Neural progenitor cell (in vitro differentiated cells): ENCODE measurements around the gene C8A.

ENCODE experiments used
- EZH2 ChIP-seq: fragments of 200-600 bp; sonication (generic); IDR thresholded peaks from 2 replicates; pipeline ENCODE4 v1.6.1; 2017; ENCODE audit warnings: antibody characterized with exemption, mild to moderate bottlenecking, moderate library complexity
- TF ChIP-seq, protein P1 (sequence below): fragments of 200-600 bp; sonication (generic); IDR thresholded peaks from 2 replicates; pipeline ENCODE4 v1.5.1; 2017; ENCODE audit warnings: antibody characterized with exemption, mild to moderate bottlenecking

DNA sequence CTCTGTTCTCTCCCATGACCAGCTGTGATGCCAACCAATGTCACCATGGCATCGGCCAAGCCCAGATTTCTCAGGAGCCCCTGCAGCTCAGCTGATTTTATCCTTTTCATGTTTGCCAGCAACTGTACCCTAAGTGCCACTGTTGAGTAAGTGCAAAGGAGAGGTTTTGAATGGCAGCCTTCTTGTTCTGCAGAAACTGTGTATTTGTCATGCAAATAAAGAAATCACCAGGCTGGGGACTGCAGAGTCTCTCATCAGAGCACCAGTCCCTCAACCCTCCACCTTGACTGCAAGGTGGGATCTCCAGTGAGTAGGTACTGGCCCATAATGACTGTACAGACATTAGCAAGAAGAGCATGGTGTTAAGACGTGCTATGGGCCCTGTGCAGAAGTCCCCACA, 84.6 kb downstream of the C8A start:
- TF ChIP-seq, protein P1, sequence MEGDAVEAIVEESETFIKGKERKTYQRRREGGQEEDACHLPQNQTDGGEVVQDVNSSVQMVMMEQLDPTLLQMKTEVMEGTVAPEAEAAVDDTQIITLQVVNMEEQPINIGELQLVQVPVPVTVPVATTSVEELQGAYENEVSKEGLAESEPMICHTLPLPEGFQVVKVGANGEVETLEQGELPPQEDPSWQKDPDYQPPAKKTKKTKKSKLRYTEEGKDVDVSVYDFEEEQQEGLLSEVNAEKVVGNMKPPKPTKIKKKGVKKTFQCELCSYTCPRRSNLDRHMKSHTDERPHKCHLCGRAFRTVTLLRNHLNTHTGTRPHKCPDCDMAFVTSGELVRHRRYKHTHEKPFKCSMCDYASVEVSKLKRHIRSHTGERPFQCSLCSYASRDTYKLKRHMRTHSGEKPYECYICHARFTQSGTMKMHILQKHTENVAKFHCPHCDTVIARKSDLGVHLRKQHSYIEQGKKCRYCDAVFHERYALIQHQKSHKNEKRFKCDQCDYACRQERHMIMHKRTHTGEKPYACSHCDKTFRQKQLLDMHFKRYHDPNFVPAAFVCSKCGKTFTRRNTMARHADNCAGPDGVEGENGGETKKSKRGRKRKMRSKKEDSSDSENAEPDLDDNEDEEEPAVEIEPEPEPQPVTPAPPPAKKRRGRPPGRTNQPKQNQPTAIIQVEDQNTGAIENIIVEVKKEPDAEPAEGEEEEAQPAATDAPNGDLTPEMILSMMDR = no peak
- TF ChIP-seq EZH2 = no peak
